GM12891 (cell line): ENCODE results near the gene SDK1.

Source experiments
- PAX5 ChIP-seq: IDR thresholded peaks from 2 replicates; pipeline ENCODE4 v1.6.1; 2011; ENCODE audit warnings: low read length, moderate library complexity, mild to moderate bottlenecking; ENCODE audit not compliant: insufficient read depth, severe bottlenecking
- POLR2A ChIP-seq: IDR thresholded peaks from 2 replicates; pipeline ENCODE4 v1.6.1; 2011; ENCODE audit warnings: low read depth, low read length, control low read depth
- POLR2AphosphoS5 ChIP-seq: IDR thresholded peaks from 2 replicates; pipeline ENCODE4 v1.6.1; 2011; ENCODE audit warnings: low read depth, low read length, control low read depth
- POU2F2 ChIP-seq: IDR thresholded peaks from 2 replicates; pipeline ENCODE4 v1.6.1; 2011; ENCODE audit warnings: low read depth, mild to moderate bottlenecking, control low read depth, low read length, moderate library complexity
- SPI1 ChIP-seq: IDR thresholded peaks from 2 replicates; pipeline ENCODE4 v1.6.1; 2011; ENCODE audit warnings: low read depth, low read length, control low read depth
- TAF1 ChIP-seq: IDR thresholded peaks from 2 replicates; pipeline ENCODE4 v1.6.1; 2011; ENCODE audit warnings: low read depth, low read length, control low read depth

DNA sequence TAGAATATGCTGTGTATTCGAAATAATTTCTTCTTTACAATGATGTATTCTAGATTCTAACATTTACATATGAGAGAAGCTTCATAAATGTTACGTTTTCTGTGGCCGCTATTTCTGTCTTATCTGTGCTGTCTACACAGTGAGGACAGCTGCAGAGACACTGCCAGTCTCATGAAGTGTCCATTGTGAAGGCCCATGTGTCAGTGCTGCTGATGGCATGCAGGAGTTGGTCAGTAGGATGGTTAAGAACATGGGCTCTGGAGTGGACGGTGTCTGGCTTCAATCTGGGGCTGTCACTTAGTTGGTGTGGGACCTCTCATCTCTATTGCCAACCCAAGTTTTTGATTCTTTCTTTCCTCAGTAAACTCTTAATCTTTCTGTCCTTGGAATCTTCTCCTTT is 137.3 kb downstream of the SDK1 start:
- TF ChIP-seq PAX5 = no peak
- TF ChIP-seq TAF1 = no peak
- no peak for TF ChIP-seq POLR2A
- TF ChIP-seq POLR2AphosphoS5 = no peak
- no peak for TF ChIP-seq SPI1
- TF ChIP-seq POU2F2 = no peak
